ENCODE results near the gene GLI3.

The GLI3 gene

DNA sequence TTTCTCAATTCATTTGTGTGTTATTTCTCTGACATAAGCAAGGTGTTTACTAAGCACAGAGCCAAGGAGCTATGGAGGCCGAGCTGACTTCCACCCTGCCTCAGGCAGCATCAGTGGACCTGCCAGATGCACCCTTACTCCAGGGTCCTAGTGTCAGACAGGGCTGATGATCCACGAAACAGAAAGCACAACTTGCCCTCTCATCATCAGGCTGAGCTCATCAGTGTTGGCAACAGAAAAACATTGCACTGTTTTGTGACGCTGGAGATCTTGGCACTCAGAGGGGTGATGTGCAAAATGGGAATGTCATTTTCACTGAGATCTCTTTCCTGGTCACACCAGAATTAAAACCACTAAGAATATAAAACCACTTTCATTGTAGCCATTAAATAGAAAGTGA is 201.8 kb downstream of the GLI3 start:
- DNase-seq (ENCODE audit: low read depth), result no peak

DNA sequence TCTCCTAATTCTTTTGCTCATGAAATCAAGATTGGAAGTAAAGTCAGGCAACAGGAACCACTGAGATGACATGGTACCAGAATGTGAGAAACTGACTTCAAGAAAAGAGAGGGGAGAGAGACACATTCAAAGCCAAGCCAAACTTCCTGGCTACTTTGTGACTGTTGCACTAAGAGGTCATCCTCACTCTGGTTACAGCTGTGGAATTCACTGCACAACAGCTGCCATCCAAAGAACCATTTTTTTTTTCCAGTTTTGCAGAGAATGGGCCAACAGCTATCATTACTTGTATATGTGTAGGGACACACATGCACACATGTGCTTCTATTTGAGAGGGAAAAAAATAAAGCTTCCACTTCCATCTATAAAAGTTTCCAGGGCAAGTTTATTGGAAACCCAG is 203.5 kb downstream of the GLI3 start:
- DNase-seq (ENCODE audit: low read depth), result no peak

DNA sequence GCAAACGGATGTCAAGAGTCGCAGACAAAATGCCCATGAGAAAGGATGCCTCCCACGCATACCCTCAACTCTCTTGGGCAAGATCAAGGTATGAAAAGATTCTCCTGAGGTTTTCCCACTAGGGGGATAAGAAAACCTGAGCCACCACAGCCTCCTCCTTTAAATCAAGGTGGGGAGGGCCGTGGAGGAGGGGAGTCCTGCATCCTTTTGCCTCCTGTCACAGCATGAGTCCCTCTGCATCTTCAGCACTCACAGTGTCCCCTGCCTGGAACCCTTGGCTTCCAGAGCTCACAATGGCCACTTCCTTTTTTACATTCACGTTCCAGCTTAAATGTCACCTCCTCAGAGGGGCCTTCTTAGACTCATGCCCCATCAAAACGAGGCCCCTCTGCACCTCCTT is 207.6 kb downstream of the GLI3 start:
- no peak for DNase-seq (ENCODE audit: low read depth)

DNA sequence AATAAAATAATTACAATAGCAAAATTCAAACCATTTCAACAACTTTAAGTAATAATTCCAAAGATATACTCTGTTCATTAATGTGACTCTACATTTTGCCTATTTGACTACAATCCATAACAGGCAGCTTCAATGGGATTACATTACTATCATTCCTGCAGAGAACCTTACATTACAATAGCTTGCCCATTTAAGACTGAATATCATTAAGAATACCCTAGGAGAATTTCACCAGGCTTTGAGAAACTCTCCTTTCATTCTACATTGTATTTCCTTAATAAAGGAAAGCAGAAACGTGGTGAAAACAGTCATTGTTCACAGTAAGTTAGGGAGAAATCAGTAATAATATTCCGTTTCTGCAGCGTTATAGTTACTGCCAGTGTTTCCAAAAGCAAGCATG is 209.5 kb downstream of the GLI3 start:
- no peak for DNase-seq (ENCODE audit: low read depth)

DNA sequence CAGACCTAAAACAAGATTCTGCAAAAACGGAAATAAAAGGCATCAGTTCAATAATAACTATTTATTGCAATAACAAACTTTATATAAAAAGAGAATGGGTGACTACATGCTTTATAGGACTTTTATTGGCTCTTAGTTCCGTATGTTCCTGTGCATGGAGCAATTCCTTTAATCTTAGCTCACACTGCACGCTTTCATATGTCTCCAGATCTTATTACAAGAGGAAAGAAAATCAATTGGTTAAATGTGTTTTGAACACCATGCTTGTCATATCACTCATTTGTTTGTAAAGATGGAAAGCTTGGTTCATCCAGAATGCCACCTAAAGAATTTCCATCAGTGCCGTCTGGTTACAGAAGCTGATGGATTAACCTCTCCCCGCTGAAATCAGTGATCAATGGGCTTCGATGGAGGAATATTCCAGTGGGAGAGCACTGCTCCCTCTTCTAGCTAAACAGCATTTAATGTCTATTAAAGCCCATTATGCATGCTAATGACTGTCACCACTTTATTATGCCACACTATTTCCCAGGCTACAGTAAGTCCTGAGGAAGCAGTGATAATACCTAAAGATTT is 210.3 kb downstream of the GLI3 start:
- no peak for DNase-seq (ENCODE audit: low read depth)

DNA sequence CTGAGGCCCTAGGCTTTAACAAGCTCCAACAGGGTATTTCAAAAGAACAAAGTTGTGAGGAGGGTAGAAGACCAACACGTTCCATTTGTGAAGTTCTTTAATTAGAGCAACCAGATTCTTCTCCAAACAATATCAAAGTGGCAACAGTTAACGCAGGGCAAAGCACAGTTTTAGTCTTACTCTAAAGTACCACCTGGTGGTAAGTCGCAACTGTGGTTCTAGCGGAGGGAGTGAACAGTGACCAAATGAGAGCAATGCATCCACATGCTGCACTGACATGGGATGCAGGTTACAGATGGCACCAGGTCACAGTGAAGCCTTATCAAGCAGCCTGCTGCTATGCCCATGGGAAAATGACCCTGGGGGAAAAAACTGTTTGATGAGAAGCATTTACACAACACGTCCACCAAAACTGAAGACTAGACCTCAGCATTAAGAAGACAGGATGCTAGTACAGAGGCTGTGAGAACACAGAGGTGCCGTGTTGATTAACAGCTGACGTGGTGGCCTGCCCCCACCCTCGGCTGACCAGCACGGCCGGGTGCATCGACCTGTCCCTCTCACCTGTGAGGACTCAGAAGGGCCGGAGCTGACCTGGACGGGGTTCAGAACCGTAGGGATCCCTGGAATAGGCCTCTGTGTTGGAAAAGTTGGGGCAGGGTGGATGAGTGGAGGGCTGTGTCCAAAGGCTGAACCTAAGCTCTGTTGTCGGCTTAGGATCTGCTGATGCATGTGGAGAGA is 211.2 kb downstream of the GLI3 start:
- DNase-seq (ENCODE audit: low read depth), result no peak

DNA sequence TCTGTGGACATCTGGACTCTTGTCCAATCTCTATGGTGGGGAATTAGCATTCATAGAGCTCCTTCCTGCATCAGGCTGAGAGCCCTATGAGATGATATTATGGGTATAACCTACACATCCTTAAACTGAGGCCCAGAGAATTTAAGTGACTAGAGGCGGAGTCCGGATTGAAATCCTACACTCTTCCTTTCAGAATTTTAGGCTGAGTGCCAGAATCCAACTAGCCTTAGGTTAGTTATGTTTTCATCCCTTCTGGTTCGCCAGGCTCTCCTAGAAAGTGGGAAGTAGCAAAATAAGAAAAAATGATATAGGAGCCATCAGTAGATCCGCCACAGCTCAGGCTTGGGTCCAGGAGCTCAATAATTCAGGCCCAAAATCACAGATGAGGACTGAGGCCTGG is 212.5 kb downstream of the GLI3 start:
- no peak for DNase-seq (ENCODE audit: low read depth)

DNA sequence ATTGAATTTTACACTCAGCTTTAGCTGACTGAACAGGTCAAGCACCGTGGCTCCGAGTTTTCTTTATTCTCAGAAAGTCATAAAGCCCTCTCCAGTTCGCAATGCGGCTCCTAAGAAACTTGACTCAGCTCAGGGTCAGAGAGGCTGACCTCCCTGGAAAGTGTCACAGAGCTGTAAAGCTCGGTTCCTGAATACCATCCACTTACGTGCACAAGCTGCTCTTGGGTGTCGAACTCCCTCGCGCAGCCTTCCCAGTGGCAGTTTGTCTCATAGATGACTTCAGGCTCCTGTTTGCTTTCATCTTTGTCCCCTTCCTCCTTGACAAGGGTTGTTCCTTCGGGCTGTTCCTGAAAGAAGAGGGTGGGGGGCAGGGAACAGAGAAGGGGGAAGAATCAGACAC is 213.7 kb downstream of the GLI3 start:
- no peak for DNase-seq (ENCODE audit: low read depth)

DNA sequence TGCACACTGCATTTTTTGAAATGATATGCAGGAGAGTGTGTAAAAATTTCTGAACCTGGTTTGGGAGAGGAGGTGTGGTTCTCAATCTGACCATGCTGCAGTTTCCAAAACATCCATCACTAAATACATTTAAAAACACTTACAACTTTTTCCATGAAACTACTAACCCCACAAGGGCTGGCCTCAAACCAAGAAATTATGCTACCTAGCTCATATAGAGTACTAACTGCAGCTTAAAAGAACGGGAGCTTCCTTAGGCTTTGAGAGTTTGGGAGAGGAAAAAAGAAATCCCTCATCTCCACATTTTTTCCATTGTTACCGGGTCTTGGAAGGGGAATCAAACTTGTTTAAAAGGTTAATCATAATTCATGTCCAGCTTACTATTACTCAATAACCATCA is 214.2 kb downstream of the GLI3 start:
- no peak for DNase-seq (ENCODE audit: low read depth)

DNA sequence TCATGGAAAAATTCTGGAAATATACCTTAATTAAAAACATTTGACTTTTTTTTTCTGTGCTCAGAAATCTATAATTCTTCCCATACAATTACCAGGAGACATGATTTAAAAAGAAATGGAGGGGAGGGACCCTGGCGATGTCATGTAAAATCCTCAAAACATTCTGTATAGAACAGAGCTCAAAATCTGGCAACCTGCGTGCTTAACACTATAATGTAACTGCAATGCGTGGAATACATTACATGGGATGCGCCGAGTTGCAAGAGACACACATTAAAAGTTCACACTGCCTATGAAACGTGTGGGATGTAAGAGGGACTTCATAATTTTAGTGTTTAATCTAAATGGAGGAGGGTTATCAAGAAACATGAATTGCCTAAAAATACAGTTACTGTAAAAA is 215.0 kb downstream of the GLI3 start:
- DNase-seq (ENCODE audit: low read depth), result no peak

DNA sequence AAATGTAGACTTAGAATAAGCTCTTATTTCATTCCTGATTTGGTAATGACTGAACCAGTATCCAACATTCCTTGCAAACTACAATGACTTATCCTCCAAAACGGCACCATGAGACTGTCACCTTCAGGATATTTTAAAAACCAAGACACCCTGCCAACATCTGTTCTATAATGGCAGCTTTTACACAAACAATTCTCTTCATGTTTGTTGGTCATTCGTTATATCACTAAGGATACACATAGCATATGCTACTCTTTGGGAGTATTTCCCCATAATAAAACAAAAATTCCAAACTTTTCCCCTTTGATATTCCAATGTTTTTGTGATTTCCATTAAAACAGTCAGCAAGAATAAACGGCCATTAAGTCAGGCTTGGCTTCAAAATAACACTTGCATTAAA is 215.4 kb downstream of the GLI3 start:
- no peak for DNase-seq (ENCODE audit: low read depth)

DNA sequence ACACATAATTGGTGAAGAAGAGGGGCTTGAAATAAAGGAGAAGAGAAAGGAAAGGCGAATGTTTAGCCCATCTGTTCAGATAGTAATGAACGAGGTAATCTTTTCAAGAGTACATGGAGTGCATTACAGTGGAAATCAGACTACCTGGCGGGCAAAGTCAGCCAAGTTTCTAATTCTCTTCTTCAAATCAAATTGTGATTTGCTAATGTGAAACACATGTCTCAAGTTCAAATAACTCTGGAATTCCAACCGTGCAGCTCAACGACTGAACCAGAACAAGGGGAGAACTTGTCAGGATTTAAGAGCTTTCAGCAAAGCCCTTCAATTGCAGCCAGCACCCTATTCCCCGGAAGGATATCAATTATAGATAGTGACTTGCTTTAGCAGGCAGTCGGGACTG is 216.9 kb downstream of the GLI3 start:
- DNase-seq (ENCODE audit: low read depth), result no peak

DNA sequence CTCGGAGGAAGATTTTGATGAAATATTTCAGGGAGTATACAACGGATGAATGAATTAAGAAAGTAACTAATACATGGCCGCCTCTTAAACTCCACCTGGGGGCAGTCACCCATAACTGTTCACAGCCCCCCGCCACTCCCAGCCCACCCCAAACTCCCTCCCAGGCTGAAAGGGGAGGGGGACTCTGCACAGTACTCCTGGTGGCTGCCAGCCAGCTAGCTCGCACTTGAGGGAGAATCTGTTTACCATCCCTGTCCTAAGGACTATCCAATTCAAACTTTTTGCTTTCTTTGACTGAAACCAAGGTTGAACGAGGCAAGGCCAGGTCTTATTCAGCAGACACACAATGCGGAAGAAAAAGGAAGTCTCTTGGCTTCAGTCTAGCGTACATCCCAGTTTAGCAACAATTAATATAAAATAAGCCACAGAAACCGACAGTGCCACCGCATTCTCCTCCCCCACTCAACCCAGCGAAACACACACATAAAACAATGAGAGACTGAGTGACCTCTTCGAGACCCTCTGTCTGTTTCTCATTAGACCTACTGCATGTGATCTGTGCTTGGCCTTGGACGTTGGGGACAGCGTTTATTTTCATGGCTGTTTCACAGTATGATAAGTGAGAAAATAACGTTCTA is 219.5 kb downstream of the GLI3 start:
- no peak for DNase-seq (ENCODE audit: low read depth)

DNA sequence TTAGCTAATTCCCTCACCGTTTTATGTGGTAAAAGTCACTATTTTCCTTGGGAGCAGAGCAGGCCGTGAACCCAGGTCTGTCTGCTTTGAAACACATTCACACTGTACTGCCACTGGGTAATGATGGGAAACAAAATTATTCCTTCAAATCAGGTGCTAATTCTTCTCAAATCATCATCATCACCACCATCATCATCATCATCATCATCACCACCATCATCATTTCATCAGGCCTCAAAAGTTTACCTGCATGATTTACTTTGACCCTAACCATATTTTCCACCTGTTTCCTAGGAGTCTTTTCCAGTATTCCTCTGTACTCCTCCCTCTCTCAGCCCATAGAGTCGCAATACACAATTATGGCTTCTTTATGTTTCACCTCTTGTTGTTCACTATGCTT is 220.5 kb downstream of the GLI3 start:
- DNase-seq (ENCODE audit: low read depth), result no peak

DNA sequence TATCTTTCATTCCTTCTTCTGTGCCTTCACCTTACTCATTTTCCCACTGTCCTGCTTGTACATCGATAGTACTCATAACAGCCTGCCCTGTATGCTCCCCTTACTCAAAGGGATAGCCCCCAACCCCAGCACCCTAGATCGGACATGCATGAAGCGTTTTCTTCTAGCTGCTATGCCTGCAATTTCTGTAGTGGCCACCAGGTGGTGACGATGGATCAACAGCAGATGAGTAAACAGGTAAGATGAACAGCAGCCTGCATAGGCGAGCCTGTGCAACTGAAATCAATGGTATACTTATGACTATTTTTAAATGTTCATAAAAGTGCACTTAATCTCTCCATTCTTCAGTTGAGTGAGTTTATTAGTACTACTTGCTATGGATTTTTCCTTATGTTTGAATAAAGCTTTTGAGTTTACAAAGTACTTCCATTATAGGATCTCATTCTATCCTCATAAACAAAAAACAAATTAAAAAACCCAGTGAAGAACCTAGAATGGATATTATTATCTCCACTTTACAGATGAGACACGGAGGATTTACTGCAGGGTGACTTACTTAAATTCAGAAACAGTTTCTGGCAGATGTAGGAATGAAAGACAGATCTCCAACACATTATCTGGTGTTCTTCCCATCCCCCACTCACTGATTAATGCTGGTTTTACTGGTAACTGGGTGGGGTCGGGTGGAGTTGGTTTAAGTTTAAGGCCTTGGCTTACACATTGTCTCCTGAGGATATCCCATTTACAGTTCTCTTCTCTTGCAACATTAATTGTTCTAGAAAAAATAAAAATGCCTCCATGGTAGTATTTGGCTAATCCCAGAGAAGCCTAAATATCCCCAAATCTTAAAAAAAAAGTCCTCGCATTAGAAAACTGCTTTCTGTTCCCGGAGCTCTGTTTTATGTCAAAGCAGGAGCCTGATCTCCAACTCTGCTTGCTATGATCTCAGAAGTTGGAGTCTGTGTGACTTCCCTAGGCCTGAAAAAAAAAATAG is 222.1 kb downstream of the GLI3 start:
- DNase-seq (ENCODE audit: low read depth), result no peak

DNA sequence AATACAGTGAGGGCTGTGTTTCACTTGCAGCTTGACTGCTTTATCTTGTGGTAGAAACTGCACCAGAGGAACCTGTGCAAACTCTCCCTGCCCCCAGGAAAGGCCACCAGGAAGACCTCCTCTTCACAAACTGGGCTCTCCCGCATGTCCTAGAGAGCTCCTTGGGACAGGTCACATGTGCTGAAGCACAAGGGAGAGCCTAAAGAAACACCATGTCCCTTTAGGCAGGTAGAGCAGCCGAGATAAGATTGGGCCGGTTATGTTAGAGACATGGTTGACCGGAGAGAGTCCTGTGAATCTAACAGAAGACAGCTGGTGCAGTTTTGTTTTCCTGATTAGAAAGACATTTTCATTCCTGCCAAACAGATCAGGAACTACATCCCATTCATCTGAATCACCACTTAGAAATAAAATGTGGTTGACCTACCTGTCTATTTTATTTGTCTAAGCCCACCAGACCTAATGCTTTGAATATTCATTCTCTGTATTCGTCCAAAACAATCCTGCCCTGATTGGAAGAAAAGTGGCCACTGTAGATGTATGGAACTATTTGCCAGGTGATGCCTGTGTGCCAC is 224.1 kb downstream of the GLI3 start:
- no peak for DNase-seq (ENCODE audit: low read depth)

DNA sequence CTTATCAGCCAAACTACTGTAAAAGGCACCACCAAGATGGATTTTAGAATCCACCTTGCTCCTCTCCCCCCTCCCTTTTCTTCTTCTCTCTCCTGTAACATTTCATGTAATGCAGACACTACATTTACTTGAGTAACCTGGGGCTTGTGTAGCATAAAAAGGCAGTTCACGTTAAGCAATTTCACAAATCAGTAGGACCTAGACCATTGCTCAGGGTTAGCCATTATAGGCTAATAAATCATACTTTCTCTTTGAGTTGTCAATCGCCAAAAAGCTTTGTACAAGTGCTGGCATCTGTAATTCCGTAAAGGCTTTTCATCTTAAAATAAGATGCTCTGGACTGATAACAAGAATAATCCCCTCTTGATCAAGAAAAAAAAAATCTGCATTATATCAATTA is 224.7 kb downstream of the GLI3 start:
- no peak for DNase-seq (ENCODE audit: low read depth)

DNA sequence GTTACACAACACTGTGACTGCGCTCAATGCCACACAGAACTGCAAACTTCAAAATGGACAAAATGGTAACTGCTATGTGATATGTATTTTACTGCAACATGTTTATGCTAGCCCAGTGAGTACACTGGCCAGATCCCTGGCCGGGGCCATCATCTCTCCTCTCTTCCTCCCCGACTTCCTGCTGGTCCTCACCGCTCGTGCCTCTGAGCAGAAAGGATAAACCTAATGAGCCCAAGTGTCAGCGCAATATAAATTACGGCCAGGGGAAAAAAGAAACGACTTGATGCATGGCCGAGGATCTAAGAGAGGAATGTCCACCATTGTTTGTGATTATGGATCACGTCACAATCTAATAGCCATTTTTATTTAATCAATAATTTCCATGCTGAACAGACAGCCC is 225.2 kb downstream of the GLI3 start:
- DNase-seq (ENCODE audit: low read depth), result no peak

DNA sequence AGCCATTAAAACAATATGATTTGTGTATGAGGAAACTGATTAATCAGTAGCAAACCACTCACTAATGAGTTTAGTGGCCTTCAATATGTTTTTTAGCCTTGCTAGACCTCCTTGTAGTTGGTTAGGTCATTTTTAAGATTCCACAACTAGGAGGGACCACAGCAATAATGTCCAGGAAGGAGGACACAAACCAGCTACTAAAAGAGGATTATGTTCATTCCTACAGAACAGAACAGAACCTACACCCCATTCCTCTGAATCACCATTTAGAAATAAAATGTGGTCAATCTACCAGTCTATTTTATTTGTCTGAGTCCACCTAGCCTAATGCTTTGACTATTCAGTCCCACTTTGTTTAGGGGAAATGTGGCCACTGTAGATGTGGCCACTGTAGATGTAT is 226.3 kb downstream of the GLI3 start:
- DNase-seq (ENCODE audit: low read depth), result no peak

DNA sequence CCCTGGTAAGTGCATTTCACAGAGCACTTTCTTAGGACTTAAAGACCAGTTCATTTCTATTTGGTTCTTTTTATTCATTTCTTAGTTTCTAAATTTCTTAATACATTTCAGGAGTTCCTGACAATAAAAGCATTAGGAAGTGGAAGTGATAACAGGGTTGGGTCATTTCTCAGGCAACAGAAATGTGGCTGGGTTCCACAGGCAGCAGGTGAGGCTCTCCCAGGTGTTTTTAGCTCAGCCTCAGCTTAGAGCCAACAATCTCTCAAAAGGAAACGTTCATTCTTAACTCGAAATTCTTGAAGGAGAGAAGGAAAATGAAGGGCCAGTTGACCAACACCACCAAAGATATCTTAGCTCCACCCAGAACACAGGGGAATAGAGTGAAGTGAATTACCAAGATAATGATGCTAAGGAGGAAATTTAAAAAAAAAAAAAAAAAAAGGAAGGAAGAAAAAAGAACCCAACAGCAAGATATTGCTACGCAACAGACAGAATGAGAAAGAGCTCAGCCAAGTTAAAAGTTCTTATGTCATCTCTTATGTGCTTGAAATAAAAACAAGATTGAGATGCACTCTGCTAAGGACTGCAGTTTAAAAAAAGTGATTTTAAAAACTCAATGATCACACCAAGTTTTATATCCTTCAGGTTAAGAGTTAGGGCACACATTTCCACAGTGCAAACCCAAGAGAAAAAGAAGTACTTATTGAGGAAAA is 230.1 kb downstream of the GLI3 start:
- DNase-seq (ENCODE audit: low read depth), result no peak

DNA sequence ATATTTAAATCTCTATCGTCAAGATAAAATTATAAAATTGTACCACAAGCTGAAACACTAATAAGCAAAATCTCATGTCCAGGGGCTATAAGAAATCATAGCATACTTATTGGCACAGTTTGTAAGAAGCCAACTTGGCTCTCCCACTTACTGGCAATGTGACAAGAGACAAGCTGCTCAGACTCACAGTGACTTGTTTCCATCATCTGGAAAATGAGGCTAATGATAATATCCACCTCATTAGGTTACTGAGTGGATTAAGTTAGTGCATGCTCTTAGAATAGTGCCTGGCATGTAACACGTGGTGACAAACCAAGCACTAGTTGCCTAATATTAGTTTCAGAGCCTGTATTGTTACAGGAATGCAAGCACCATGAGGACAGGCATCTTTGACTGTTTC is 234.4 kb downstream of the GLI3 start:
- DNase-seq (ENCODE audit: low read depth), result no peak

All from stimulated activated CD8-positive, alpha-beta memory T cell treated with anti-CD3 and anti-CD28 coated beads, Interleukin-15, amount 100 ng/mL, for 24 hours (primary cell).